ENCODE data around the gene PRAMEF10.
"Not testable (repeated sequence)": the region's sequence is repeated elsewhere in the genome, so short reads cannot be mapped to it uniquely, and the experiment has no call there.

The PRAMEF10 gene

DNA sequence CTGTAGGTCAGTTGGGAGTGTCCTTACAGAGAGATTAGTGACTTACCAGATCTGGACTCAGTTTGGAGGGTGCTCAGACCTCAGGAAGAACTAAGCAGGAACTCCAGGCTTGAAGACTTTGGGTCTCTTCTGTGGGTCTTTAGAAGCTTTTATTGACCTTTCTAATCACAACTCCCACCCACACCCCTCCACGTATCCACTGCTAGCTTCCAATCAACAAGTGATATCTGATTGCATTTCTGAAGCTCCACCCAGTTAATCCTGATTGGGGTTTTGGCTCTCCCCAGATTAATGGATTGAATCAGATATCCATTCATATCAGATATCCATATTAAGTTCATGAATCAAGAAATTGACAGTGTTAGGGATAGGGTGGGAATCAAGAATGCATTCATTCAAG, at the start of gene PRAMEF10:
TSS of gene PRAMEF10 (minus strand) at position 101 of the 400 bp plus-strand sequence. CDS start 2,423 bp downstream, outside the sequence.
- POLR2A ChIA-PET; CTCF ChIA-PET; H3K4me3 ChIP-seq (ENCODE audit: low read depth, low read length); DNase-seq (ENCODE audit: low read depth, low spot score): not testable (repeated sequence)

- CTCF ChIA-PET; H3K4me3 ChIP-seq (ENCODE audit: low read depth, low read length); DNase-seq (ENCODE audit: low read depth, low spot score); POLR2A ChIA-PET: not testable (repeated sequence)
Measured at GRCh38 chr1:12947480-12947879, 49.4 kb upstream of the PRAMEF10 start, which contains the start of gene PRAMEF6. Gene PRAMEF6, minus strand, starts transcription at chr1:12947580. Its CDS starts 5,062 bp downstream, at chr1:12942518.

- H3K4me3 ChIP-seq (ENCODE audit: low read depth, low read length); DNase-seq (ENCODE audit: low read depth, low spot score); CTCF ChIA-PET; POLR2A ChIA-PET: not testable (repeated sequence)
Measured at GRCh38 chr1:12924368-12924767, 26.3 kb upstream of the PRAMEF10 start.

DNA sequence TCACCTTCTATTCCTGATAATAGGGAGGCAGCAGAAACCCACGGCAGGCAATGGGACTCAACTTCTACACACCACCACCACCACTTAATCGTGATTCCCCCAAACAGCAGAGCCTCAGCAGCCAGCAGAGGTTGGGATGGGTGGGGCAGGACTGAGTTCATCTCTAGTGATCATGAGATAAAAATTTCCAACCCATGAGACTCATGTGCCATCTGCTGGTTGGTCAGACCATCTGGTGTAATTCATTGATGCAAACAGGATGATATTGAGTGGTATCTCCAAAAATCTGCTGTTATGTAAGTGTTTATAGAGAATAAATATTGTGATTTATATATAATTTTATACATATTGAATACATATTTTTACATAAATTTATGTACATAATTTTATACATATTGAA, 23.7 kb upstream of the PRAMEF10 start:
- DNase-seq (ENCODE audit: low read depth, low spot score); CTCF ChIA-PET; H3K4me3 ChIP-seq (ENCODE audit: low read depth, low read length); POLR2A ChIA-PET: not testable (repeated sequence)

DNA sequence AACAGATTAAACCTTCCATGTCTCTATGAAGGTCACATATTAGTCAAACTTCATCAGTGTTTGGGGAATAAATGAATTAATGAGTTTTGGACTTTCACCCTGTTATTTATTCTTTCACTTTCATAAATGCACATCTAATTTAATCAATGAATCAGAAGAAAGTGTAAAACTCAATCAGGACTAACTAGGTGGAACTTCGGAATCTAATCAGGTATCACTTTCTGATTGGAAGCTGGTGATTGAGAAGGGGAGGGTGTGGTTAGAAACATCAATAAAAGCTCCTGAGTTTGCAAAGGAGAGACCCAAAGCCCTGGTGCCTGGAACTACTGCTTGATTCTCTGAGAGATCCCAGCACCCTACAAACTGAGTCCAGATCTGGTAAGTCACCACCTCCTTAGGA, 18.2 kb upstream of the PRAMEF10 start, which contains the start of gene PRAMEF7:
TSS of gene PRAMEF7 (plus strand) at position 301 of the 400 bp plus-strand sequence. CDS start 1,083 bp downstream, outside the sequence.
- POLR2A ChIA-PET; CTCF ChIA-PET; DNase-seq (ENCODE audit: low read depth, low spot score); H3K4me3 ChIP-seq (ENCODE audit: low read depth, low read length): not testable (repeated sequence)

DNA sequence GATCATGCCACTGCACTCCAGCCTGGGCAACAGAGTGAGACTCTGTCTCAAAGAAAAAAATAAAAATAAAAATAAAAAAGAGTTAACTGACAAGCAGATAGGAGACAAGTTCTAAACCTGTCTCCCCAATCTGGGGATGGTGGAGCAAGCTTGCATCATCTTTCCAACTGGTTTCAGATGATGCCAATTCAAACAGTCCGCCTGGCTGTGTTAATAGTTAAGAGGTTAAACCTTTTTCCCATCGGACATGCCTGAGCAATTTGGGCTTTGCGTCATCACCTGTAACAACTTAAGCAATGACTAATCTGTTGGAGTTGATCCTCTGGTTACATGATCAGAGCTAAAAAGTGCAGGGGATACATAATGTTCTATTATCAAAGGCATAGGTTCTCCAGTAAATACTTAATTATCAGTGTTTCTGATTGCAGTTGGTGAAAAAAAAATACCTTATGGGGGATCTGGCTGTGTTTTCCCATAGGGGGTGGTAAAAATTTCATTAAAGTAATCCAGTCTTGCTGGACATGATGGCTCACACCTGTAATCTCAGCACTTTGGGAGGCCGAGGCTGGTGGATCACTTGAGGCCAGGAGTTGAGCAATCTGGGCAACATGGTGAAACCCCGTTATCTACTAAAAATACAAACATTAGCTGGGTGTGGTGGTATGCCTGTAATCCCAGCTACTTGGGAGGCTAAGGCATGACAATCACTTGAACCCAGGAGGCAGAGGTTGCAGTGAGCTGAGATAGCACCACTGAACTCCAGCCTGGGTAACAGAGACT, 5.9 kb upstream of the PRAMEF10 start:
- H3K4me3 ChIP-seq (ENCODE audit: low read depth, low read length); POLR2A ChIA-PET; CTCF ChIA-PET; DNase-seq (ENCODE audit: low read depth, low spot score): not testable (repeated sequence)

- DNase-seq (ENCODE audit: low read depth, low spot score); H3K4me3 ChIP-seq (ENCODE audit: low read depth, low read length); POLR2A ChIA-PET; CTCF ChIA-PET: not testable (repeated sequence)
Measured at GRCh38 chr1:12899186-12899585, 1.1 kb upstream of the PRAMEF10 start.

GRCh38 chr1:12886101-12886500, 12.0 kb downstream of the PRAMEF10 start, which contains the start of gene PRAMEF4:
Gene PRAMEF4, minus strand, starts transcription at chr1:12886201. Its CDS starts 2,807 bp downstream, at chr1:12883394.
- H3K4me3 ChIP-seq (ENCODE audit: low read depth, low read length); DNase-seq (ENCODE audit: low read depth, low spot score); CTCF ChIA-PET; POLR2A ChIA-PET: not testable (repeated sequence)

DNA sequence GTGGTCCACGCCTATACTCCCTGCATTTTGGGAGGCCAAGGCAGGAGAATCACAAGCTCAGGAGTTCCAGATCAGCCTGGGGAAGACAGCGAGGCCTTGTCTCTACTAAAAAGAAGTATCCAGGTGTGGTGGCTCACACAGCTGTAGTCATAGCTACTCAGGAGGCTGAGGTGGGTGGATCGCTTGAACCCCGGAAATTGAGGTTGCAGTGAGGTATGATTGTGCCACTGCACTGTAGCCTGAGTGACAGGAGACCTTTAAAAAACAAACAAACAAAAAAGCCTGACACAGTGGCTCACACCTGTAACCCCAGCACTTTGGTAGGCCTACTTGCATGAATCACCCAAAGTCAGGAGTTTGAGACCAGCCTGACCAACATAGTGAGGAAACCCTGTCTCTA, 19.6 kb downstream of the PRAMEF10 start:
- DNase-seq (ENCODE audit: low read depth, low spot score); CTCF ChIA-PET; POLR2A ChIA-PET; H3K4me3 ChIP-seq (ENCODE audit: low read depth, low read length): not testable (repeated sequence)

DNA sequence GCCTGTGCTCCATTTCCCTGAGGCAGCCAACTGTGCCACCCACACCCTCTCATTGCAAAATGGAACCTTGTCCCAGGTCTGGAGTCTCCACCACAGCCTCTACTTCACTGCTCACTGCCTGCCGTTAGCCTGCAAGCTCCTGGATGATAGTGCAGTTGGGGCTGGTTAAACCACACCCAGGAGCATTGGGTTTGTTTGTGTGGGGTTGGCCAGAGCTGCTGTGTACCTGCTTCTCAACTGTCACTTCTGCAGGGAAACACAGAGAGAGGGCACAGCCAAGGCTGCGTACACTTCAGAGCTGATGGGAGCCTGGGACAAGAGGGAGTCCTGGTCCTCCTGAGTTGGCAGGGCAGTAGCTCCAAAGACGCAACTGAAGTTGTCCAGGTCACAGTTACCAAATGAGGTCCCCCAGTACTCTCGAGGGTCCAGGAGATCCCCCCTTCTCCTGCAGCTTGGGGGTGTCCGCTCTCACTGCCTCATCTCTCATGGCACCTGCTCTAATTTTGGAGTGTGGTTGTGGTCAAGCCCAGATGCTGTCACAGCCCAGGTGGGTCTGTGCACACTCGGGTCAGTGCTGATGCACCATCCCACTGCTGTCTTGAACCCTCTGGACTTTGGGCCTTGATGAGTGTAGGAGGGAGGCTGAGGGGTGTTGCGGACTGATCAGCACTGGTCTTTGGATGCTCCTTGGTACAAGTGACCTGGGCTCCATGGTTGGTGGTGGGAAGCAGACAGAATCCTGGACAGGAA, 34.8 kb downstream of the PRAMEF10 start:
- CTCF ChIA-PET; POLR2A ChIA-PET; DNase-seq (ENCODE audit: low read depth, low spot score); H3K4me3 ChIP-seq (ENCODE audit: low read depth, low read length): not testable (repeated sequence)

GRCh38 chr1:12856786-12857185, 41.3 kb downstream of the PRAMEF10 start, which contains the start of gene PRAMEF2:
Gene PRAMEF2, plus strand, starts transcription at chr1:12857086. Its CDS starts 1,924 bp downstream, at chr1:12859010.
- DNase-seq (ENCODE audit: low read depth, low spot score); H3K4me3 ChIP-seq (ENCODE audit: low read depth, low read length); CTCF ChIA-PET; POLR2A ChIA-PET: not testable (repeated sequence)

GRCh38 chr1:12851779-12852178, 46.3 kb downstream of the PRAMEF10 start:
- no peak for TF ChIP-seq CTCF (IDR thresholded peaks at IDR 0.05; ENCODE audit: insufficient read depth, low read length, missing control alignments)
- POLR2A ChIA-PET: no interaction called here
- CTCF ChIA-PET: no interaction called here
- no peak for DNase-seq (ENCODE audit: low read depth, low spot score)
- no peak overlapping the region for H3K4me3 ChIP-seq (ENCODE audit: low read depth, low read length)

- H3K4me3 ChIP-seq (ENCODE audit: low read depth, low read length); POLR2A ChIA-PET; DNase-seq (ENCODE audit: low read depth, low spot score); CTCF ChIA-PET: not testable (repeated sequence)
Measured at GRCh38 chr1:12848620-12849019, 49.5 kb downstream of the PRAMEF10 start, which contains the start of gene HNRNPCL1. Gene HNRNPCL1, minus strand, starts transcription at chr1:12848720. Its CDS starts 431 bp downstream, at chr1:12848289.

All from AG04449 (cell line).